ENCODE results near the gene ADCY1.
"Not testable (repeated sequence)": the region's sequence is repeated elsewhere in the genome, so short reads cannot be mapped to it uniquely, and the experiment has no call there.

The ADCY1 gene

DNA sequence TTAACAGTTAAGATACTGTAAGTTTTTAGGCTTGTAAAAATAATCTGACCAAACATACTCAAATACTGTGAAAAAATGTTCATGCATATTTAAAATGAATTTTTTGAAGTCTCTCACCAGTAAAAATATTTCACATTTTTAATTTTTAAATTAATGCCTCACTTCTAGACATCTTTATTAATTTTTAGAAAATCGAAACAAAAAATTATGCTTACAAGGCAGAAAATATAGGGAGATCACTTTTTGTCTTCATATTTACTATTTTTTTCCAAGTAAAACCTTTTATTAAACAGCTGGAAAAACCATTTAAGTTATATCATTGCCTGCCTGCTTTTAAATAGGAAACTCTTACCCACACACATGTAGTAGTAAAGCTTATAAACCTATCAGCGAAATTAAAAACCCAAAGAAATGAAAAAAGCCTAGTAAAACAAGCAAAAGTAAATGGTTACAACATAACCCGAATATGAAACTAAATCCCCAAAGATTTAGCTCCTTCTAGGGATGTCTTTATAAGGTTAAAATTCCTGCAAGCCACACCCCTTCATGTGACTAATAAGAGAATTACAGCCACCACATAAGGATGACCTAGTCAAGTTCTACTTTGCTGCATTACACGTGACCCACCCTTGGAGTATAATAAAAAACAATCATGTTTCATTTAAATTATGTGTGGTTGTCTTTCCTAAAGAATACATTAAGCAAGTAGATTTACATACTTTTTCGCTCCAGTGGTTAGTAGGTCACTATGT is 157.7 kb downstream of the ADCY1 start:
- not testable (repeated sequence) for DNase-seq (ENCODE audit: low read depth in 2 of 3, low spot score in 1 of 3)

DNA sequence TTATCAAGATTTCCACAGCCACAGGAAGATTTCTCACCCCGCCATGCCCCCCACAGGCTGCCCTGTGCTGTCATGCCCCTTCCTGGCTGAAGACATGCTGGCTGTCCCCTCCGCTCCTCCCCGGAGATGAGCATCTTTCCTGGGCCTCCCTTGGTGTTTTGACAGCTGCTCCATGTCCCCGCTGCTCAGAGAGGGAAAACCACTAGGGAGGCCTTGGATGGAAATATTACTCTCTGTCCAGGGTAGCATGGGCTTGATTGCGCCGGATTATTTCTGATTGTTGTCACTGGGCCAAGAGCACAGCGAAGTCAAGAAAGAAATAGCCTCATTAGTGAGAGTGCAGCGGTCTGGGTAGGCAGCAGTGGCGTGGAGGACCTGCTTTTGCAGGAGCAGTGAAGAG is 164.8 kb downstream of the ADCY1 start:
- DNase-seq (ENCODE audit: low read depth in 2 of 3, low spot score in 1 of 3) = not testable (repeated sequence)

DNA sequence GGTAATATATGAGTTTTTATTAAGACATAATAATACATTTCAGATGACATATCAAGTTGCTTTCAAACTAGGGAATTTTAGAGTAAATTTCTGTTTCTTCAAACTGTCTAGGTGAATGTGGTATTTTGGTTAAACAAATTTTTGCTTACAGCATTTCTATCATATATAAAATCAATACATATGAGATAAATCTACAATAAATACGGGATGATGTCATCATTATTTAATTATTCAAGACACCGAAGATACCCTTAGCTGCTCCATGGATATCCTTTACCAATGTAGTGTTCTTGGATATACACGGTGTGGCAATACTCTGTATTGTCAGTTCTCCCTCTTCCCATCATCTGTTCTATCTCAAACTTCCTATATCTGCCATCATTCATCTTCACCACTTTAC is 166.4 kb downstream of the ADCY1 start:
- not testable (repeated sequence) for DNase-seq (ENCODE audit: low read depth in 2 of 3, low spot score in 1 of 3)

DNA sequence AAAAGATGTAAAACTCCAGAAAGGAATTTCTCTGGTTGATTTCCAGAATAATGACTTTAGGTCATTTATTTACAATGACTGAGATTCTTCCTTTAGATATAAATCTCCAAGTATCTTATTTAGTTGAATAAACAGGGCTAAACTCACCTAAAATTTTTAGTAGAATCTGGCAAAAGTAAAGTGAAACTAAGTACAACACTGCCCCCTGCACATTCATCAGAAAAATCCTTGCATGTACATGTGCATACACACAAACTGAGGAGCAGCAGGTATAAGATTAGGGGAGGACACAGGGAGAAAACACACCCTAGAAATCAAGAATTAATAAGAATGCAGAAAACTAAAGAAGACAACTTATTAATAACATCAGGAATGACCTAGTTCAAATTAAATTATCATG is 174.8 kb downstream of the ADCY1 start:
- DNase-seq (ENCODE audit: low read depth in 2 of 3, low spot score in 1 of 3) = not testable (repeated sequence)

DNA sequence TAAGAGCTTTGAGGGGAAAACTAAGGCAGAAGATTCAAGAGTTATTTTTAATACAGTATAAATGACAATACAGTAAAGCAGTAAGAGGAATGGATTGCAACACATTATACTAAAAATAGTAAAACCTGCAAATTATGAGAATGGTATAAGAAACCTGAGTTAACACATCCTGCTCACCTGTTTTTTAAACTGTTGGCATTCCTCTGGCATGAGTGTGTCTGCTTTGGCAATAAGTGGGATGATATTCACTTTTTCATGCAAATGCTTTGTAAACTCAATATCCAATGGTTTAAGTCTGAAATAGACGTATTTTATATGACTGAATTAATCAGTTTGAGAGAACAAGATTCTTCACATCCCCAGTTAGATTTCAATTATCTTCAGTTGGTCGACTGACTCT is 177.2 kb downstream of the ADCY1 start:
- DNase-seq (ENCODE audit: low read depth in 2 of 3, low spot score in 1 of 3) = not testable (repeated sequence)

DNA sequence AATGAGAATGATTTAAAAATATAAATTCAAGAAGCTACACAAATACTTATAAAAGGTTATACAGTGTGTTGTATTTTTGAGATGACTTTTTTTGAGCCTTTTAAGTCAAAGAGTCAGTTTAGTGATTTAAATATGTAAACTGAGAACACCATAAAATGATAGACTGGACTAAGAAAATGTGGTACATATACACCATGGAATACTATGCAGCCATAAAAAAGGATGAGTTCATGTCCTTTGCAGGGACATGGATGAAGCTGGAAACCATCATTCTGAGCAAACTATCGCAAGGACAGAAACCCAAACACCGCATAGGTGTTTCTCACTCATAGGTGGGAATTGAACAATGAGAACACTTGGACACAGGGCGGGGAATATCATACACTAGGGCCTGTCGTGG is 182.2 kb downstream of the ADCY1 start:
- not testable (repeated sequence) for DNase-seq (ENCODE audit: low read depth in 2 of 3, low spot score in 1 of 3)

DNA sequence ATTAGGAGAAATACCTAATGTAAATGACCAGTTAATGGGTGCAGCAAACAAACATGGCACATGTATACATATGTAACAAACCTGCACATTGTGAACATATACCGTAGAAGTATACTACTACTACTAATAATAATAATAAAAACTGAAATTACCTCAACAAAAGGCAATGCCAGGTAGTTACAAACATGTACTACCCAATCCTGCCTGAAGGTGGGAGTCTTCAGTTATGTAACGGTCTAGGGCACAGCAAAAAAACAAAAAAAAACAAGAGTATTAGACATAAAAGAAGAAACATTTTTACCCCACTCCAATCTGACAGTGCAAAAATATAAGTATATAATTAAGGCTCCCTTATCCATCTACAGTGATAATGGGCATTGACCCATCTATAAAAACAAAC is 182.6 kb downstream of the ADCY1 start:
- DNase-seq (ENCODE audit: low read depth in 2 of 3, low spot score in 1 of 3) = not testable (repeated sequence)

DNA sequence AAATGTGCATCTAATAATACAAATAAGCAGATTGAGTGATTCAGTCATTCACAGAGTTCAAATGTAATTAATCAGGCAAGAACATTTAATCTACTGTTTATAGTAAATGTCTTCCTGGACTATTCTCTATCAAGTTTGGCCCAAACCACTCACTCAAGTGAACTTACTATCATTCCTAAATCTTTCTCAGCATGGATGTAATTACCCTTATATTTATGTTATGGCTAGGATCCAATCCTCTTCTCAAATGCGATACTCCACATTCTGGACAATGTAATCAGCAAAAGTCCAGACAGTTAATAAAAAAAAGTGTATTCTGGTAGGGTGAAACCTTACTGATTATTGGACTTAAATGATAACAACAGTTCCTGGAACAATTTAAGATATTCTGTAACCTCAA is 185.3 kb downstream of the ADCY1 start:
- DNase-seq (ENCODE audit: low read depth in 2 of 3, low spot score in 1 of 3) = not testable (repeated sequence)

DNA sequence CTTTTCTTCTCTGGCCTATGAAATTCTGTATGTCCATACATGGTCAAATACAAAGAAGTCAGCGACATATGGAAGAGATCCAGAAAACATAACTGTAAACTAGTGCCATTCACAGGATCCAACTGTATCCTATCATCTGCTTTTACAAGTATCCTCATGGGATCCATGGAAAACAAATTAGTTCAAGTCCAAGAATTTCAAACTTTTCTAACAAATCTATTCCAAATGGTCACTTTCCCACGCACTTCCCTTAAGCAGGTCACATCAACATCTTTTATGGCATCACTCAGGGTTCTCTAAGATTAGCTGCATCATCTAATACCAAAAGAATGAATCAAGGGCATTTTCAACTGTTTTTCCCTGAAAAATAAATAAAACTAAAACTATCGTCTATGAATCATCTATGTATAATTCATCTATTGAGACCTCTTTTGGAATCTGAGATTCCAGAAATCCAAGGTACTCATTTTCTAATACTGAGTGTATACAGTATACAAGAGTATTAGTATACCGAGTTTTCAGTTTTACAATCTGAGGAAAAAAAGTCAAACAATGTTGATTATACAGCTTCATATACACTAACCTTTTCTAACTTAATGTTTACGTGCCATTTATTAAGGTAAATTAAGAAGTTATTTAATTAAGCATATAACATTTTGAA is 187.5 kb downstream of the ADCY1 start:
- not testable (repeated sequence) for DNase-seq (ENCODE audit: low read depth in 2 of 3, low spot score in 1 of 3)

DNA sequence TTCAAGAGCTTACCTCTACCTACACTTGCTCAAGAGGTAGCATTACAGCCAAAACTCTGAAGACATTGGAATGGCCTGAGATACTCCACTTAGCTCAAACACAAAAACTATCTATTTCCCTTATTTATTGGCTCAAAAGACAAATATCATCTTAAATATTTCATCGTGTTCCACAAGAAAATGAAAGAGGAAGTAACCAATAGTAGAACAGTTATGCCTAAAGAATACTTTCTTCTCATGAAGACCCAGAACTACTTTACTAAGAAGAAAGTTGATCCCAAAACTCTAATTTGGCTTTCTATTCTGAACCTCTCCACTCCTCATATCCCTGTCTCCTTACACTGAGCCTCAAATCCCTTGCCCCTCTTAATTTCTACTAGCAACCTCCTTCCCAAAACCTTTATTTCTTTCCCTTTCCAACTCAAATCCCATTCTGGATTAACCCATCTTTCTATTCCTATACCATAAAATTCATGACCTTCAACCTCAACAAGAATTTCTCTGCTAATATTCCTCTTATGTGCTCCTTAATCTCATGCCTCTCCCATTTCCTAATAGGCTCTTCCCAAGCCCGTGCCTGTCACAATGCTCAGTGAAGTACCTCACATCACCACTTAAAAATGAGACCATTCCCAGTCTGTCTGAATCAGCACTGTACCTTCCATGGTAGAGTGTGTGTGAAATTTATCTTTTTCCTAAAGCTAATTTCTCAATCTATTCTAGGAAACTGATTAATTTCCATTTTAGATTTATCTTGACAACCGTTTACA is 188.2 kb downstream of the ADCY1 start:
- not testable (repeated sequence) for DNase-seq (ENCODE audit: low read depth in 2 of 3, low spot score in 1 of 3)

DNA sequence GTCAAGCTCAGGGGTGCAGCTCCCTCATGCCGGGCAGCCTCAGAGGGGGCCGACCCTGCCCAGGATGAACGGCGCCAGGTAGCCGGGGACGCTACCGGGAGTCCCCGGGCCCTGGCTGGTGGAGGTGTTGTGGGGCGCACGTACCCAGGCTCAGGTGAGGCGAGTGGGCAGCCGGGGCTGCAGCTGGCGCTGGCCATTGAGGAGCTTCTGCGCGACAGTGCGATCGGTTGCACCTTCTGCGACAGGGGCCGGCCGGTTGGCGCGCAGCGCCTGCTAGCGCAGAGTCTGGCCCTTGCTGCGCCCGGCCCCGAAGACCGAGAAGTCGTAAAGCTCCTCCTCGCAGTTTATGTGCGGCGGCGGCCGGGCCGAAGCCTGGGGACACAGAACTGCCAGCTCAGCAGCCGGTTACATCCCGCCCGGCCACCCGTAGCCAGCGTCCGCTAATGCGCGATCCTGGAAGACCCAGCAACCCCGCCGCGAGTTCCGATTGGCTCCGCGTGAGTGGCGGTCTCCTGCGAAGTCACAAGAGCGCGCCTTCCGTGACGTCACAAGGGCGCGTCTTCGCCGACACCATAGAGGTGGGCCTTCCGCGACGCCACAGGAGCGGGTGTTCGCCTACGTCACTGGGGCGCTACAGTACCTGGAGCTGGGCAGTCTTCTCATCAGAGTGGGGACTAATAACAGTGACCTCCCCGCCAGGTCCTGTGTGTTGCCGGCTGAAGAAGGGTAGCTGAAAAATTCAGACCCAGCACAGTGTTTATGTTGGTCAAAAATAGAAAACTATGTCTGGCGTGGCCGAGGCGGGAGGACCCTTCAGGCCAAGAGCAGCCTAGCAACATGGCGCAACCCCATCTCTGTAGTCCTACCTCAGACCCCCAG is 194.6 kb downstream of the ADCY1 start:
- peak; percentile 95 to 97 (median 95) for DNase-seq (ENCODE audit: low read depth in 2 of 3, low spot score in 1 of 3)

DNA sequence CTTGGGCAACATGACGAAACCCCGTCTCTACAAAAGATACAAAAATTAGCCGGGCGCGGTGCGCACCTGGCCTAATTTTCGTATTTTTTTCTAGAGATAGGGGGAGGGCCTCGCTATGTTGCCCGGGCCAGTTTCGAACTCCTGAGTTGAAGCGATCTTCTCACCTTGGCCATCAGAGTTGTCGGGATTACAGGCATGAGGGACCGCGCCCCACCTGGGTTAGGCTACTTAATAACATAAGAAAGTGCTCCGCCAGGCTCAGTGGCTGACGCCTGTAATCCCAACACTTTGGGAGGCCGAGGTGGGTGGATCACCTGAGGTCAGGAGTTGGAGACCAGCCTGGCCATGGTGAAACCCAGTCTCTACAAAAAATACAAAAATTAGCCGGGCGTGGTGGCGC is 195.5 kb downstream of the ADCY1 start:
- DNase-seq (ENCODE audit: low read depth in 2 of 3, low spot score in 1 of 3) = not testable (repeated sequence)
